Neural progenitor cell (in vitro differentiated cells): Measurements from ENCODE around the gene NEK4.

Experiments
- CTCF ChIP-seq: fragments of 200-600 bp; sonication (generic); IDR thresholded peaks from 2 replicates; pipeline ENCODE4 v1.5.1; 2017; ENCODE audit warnings: antibody characterized with exemption, mild to moderate bottlenecking
- EZH2 ChIP-seq: fragments of 200-600 bp; sonication (generic); IDR thresholded peaks from 2 replicates; pipeline ENCODE4 v1.6.1; 2017; ENCODE audit warnings: antibody characterized with exemption, mild to moderate bottlenecking, moderate library complexity

GRCh38 chr3:52805270-52806039 is 34.7 kb upstream of the NEK4 start:
- TF ChIP-seq CTCF (no peak), EZH2 (no peak)
